WTC11 (cell line): ENCODE results near the gene AADACL3. TPM values are rescaled to one million over a fixed set of nuclear protein-coding genes. Genes with fewer than 3 reads are reported as not detected.

Source experiments
- ATAC-seq: fragments of 200-7000 bp; cut with Tn5 transposase; 2 replicates; pipeline ENCODE4 v1.10.0; 2021; ENCODE audit warnings: mild to moderate bottlenecking, moderate library complexity
- CTCF ChIA-PET: fragments of 300-600 bp; sonication (Branson Sonifier 250); formaldehyde crosslinking; loops from one replicate; lab custom pipeline; 2021; ENCODE audit warnings: antibody characterized with exemption; lab: Charles Lee
- POLR2A ChIA-PET: fragments of 350-600 bp; sonication (Branson Sonifier 250); formaldehyde crosslinking; loops from one replicate; lab custom pipeline; 2021; ENCODE audit warnings: antibody characterized with exemption; lab: Charles Lee
- DNase-seq: peaks from one replicate; pipeline ENCODE4 v3.0.0; 2021; ENCODE audit warnings: low spot score
- H3K27ac Mint-ChIP-seq: 2 replicates; pipeline ENCODE4 v1.8.0; 2021; ENCODE audit warnings: mixed read lengths
- H3K27me3 Mint-ChIP-seq: 2 replicates; pipeline ENCODE4 v1.8.0; 2021; ENCODE audit warnings: low read depth, mild to moderate bottlenecking, moderate library complexity, mixed read lengths
- H3K36me3 Mint-ChIP-seq: 2 replicates; pipeline ENCODE4 v1.8.0; 2021; ENCODE audit warnings: mixed read lengths
- H3K4me1 Mint-ChIP-seq: 2 replicates; pipeline ENCODE4 v1.8.0; 2022; ENCODE audit warnings: mixed read lengths
- H3K4me3 Mint-ChIP-seq: 2 replicates; pipeline ENCODE4 v1.8.0; 2021; ENCODE audit warnings: mild to moderate bottlenecking, moderate library complexity, mixed read lengths
- H3K9me3 Mint-ChIP-seq: 2 replicates; pipeline ENCODE4 v1.8.0; 2021; ENCODE audit warnings: mixed read lengths
- E2F1 ChIP-seq: sonication (generic); formaldehyde crosslinking; IDR thresholded peaks from 2 replicates; pipeline ENCODE4 v1.8.0; 2022; ENCODE audit warnings: mild to moderate bottlenecking, missing genetic modification reagents
- FOXK1 ChIP-seq: sonication (generic); formaldehyde crosslinking; IDR thresholded peaks from 2 replicates; pipeline ENCODE4 v1.8.0; 2022; ENCODE audit warnings: mild to moderate bottlenecking, moderate library complexity, missing genetic modification reagents
- NFATC4 ChIP-seq: fragments of 250-450 bp; sonication (Bioruptor Pico); IDR thresholded peaks from 2 replicates; pipeline ENCODE4 v1.9.0; 2021; ENCODE audit warnings: mild to moderate bottlenecking
- NFYB ChIP-seq: sonication (generic); formaldehyde crosslinking; conservative IDR thresholded peaks from 2 replicates; pipeline ENCODE4 v1.8.0; 2022; ENCODE audit warnings: low read depth, missing genetic modification reagents
- PRRX2 ChIP-seq: fragments of 250-450 bp; sonication (Bioruptor Pico); IDR thresholded peaks from 2 replicates; pipeline ENCODE4 v1.8.0; 2021; ENCODE audit warnings: mild to moderate bottlenecking
- RELA ChIP-seq: sonication (generic); formaldehyde crosslinking; IDR thresholded peaks from 2 replicates; pipeline ENCODE4 v1.8.1; 2022; ENCODE audit warnings: missing genetic modification reagents, mild to moderate bottlenecking, borderline replicate concordance
- SP1 ChIP-seq: sonication (generic); formaldehyde crosslinking; conservative IDR thresholded peaks from 2 replicates; pipeline ENCODE4 v1.8.1; 2022; ENCODE audit warnings: missing genetic modification reagents
- USF1 ChIP-seq: sonication (generic); formaldehyde crosslinking; IDR thresholded peaks from 2 replicates; pipeline ENCODE4 v1.8.0; 2022; ENCODE audit warnings: mild to moderate bottlenecking, missing genetic modification reagents
- ZBTB43 ChIP-seq: sonication (generic); formaldehyde crosslinking; IDR thresholded peaks from 2 replicates; pipeline ENCODE4 v1.8.1; 2023; ENCODE audit warnings: mild to moderate bottlenecking, missing genetic modification reagents
- ZNF317 ChIP-seq: sonication (generic); formaldehyde crosslinking; IDR thresholded peaks from 2 replicates; pipeline ENCODE4 v1.8.1; 2023; ENCODE audit warnings: low read depth, mild to moderate bottlenecking, moderate library complexity, missing genetic modification reagents, borderline replicate concordance
- ZNF425 ChIP-seq: fragments of 250-450 bp; sonication (Bioruptor Pico); conservative IDR thresholded peaks from 2 replicates; pipeline ENCODE4 v1.9.0; 2021; ENCODE audit warnings: mild to moderate bottlenecking
- ZSCAN18 ChIP-seq: fragments of 250-450 bp; sonication (Bioruptor Pico); IDR thresholded peaks from 2 replicates; pipeline ENCODE4 v2.1.2; 2022; ENCODE audit warnings: mild to moderate bottlenecking, moderate library complexity
- total RNA-seq: library from RNA; stranded (reverse); gene quantifications from 3 replicates; pipeline ENCODE4 v1.2.3, GENCODE V29; 2021
- TF ChIP-seq, protein P1 (sequence below): fragments of 250-450 bp; sonication (Bioruptor Pico); IDR thresholded peaks from 2 replicates; pipeline ENCODE4 v1.9.0; 2021; ENCODE audit warnings: mild to moderate bottlenecking, borderline replicate concordance
- TF ChIP-seq, protein P2 (sequence below): sonication (generic); formaldehyde crosslinking; IDR thresholded peaks from 2 replicates; pipeline ENCODE4 v1.8.0; 2022; ENCODE audit warnings: mild to moderate bottlenecking, missing genetic modification reagents

Gene AADACL3
- total RNA-seq, 1 experiment from 2014 or later = 0.77 TPM

- TF ChIP-seq FOXK1 (CRISPR knock-in tag) (no peak), NFATC4 (CRISPR knock-in tag) (no peak), RELA (CRISPR knock-in tag) (no peak), NFYB (CRISPR knock-in tag) (no peak), USF1 (no peak)
Observed at GRCh38 chr1:12769031-12769430, 53.1 kb downstream of the AADACL3 start (continued).

DNA sequence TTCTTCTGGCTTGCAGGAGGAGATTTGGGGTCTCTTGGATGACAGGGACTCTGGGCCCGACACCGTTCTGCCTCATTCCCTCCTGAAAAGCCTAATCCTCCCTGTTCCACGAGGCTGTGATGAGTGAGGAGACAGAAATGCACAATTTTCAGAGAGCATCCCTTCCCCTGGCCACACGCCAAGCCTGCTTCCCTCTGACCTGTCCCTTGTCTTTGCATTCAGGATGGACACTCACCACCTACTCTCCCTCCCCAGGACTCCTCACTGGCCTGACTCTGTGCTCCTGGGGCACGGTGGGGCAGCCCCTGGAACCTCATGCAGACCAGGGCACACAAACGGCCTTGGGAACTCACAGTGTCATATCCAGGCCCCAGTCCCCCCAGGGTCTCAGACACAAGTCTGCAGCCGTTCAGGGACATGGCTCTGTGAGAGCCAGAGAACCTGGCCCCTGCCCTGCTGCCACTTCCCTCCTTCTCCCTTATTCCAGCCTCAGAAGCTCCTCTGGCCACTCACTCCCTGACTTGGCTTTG is 54.1 kb downstream of the AADACL3 start:
- ATAC-seq = no peak
- Mint-ChIP-seq H3K36me3 (no peaks in the 10 kb centered on the region), H3K4me1 (no peaks in the 10 kb centered on the region)
- CTCF ChIA-PET = interaction anchor here (1.2 kb wide), 1 partner anchor 10 kb away, joined by 7 read pairs; no protein-coding TSS in a partner anchor
- TF ChIP-seq SP1 (no peak), ZSCAN18 (CRISPR knock-in tag) (no peak), PRRX2 (CRISPR knock-in tag) (no peak), E2F1 (CRISPR knock-in tag) (no peak), NFATC4 (CRISPR knock-in tag) (no peak), ZNF425 (no peak), ZBTB43 (no peak), ZNF317 (CRISPR knock-in tag) (no peak), RELA (CRISPR knock-in tag) (no peak)
- TF ChIP-seq, protein P1, sequence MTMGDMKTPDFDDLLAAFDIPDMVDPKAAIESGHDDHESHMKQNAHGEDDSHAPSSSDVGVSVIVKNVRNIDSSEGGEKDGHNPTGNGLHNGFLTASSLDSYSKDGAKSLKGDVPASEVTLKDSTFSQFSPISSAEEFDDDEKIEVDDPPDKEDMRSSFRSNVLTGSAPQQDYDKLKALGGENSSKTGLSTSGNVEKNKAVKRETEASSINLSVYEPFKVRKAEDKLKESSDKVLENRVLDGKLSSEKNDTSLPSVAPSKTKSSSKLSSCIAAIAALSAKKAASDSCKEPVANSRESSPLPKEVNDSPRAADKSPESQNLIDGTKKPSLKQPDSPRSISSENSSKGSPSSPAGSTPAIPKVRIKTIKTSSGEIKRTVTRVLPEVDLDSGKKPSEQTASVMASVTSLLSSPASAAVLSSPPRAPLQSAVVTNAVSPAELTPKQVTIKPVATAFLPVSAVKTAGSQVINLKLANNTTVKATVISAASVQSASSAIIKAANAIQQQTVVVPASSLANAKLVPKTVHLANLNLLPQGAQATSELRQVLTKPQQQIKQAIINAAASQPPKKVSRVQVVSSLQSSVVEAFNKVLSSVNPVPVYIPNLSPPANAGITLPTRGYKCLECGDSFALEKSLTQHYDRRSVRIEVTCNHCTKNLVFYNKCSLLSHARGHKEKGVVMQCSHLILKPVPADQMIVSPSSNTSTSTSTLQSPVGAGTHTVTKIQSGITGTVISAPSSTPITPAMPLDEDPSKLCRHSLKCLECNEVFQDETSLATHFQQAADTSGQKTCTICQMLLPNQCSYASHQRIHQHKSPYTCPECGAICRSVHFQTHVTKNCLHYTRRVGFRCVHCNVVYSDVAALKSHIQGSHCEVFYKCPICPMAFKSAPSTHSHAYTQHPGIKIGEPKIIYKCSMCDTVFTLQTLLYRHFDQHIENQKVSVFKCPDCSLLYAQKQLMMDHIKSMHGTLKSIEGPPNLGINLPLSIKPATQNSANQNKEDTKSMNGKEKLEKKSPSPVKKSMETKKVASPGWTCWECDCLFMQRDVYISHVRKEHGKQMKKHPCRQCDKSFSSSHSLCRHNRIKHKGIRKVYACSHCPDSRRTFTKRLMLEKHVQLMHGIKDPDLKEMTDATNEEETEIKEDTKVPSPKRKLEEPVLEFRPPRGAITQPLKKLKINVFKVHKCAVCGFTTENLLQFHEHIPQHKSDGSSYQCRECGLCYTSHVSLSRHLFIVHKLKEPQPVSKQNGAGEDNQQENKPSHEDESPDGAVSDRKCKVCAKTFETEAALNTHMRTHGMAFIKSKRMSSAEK (CRISPR knock-in tag) = no peak
- TF ChIP-seq, protein P2, sequence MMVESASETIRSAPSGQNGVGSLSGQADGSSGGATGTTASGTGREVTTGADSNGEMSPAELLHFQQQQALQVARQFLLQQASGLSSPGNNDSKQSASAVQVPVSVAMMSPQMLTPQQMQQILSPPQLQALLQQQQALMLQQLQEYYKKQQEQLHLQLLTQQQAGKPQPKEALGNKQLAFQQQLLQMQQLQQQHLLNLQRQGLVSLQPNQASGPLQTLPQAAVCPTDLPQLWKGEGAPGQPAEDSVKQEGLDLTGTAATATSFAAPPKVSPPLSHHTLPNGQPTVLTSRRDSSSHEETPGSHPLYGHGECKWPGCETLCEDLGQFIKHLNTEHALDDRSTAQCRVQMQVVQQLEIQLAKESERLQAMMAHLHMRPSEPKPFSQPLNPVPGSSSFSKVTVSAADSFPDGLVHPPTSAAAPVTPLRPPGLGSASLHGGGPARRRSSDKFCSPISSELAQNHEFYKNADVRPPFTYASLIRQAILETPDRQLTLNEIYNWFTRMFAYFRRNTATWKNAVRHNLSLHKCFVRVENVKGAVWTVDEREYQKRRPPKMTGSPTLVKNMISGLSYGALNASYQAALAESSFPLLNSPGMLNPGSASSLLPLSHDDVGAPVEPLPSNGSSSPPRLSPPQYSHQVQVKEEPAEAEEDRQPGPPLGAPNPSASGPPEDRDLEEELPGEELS = no peak
- TF ChIP-seq, all 79 proteins: peak for 0
- Mint-ChIP-seq H3K4me3 (no peak overlapping the region), H3K27ac (no peak overlapping the region), H3K9me3 (peaks cover 7% of the 10 kb centered on the region; the same call in 1 of the 2 replicates), H3K27me3 (peaks cover 10% of the 10 kb centered on the region)
- POLR2A ChIA-PET = no interaction called here
- no peak for DNase-seq
